HL-60 (cell line): ENCODE measurements around the gene ZMIZ1.

ENCODE experiments used
- DNase-seq, 2 experiments: peaks; one replicate each; pipeline ENCODE4 v3.0.0-alpha.2; 2010 to 2020; ENCODE audit warnings: low read depth in 1 of 2, low spot score in 1 of 2
- H3K27ac ChIP-seq: fragments of 250-450 bp; sonication (Bioruptor Pico); replicated peaks from 2 replicates; pipeline ENCODE4 v1.5.1; 2020; ENCODE audit warnings: mild to moderate bottlenecking, moderate library complexity
- H3K27me3 ChIP-seq: fragments of 250-450 bp; sonication (Bioruptor Pico); 2 replicates; pipeline ENCODE4 v1.5.1; 2021; ENCODE audit warnings: mild to moderate bottlenecking, moderate library complexity; ENCODE audit not compliant: insufficient read depth, poor library complexity, severe bottlenecking
- H3K4me3 ChIP-seq: replicated peaks from 2 replicates; pipeline ENCODE4 v1.5.1; 2011; ENCODE audit warnings: mild to moderate bottlenecking, control low read depth, low read length; ENCODE audit not compliant: insufficient read depth
- CTCF ChIP-seq: IDR thresholded peaks from one replicate; pipeline ENCODE4 v1.5.1; 2011; ENCODE audit warnings: low read length, control low read depth, inconsistent platforms; ENCODE audit not compliant: insufficient read depth
- GABPA ChIP-seq: IDR thresholded peaks from 2 replicates; pipeline ENCODE4 v1.6.1; 2012; ENCODE audit warnings: low read depth
- POLR2AphosphoS5 ChIP-seq: IDR thresholded peaks from 2 replicates; pipeline ENCODE4 v1.6.1; 2012; ENCODE audit warnings: low read depth
- REST ChIP-seq: IDR thresholded peaks from 2 replicates; pipeline ENCODE4 v1.6.1; 2012; ENCODE audit warnings: low read depth; ENCODE audit not compliant: insufficient replicate concordance
- SPI1 ChIP-seq: IDR thresholded peaks from 2 replicates; pipeline ENCODE4 v1.6.1; 2012; ENCODE audit warnings: low read depth, mild to moderate bottlenecking, borderline replicate concordance

Gene ZMIZ1

GRCh38 chr10:79246209-79246581 lies 177.4 kb downstream of the ZMIZ1 start:
- H3K27me3 ChIP-seq: no peaks in the 10 kb centered on the region
- TF ChIP-seq REST (no peak), CTCF (no peak)
- H3K27ac ChIP-seq: peak overlapping the region; percentile 84
- no peak for DNase-seq
- H3K4me3 ChIP-seq: no peak overlapping the region

GRCh38 chr10:79246606-79247275 lies 178.0 kb downstream of the ZMIZ1 start:
- Histone ChIP-seq H3K27me3 (no peaks in the 10 kb centered on the region), H3K27ac (peak overlapping the region; percentile 84), H3K4me3 (no peak overlapping the region)
- TF ChIP-seq SPI1 (no peak), REST (no peak), POLR2AphosphoS5 (0 out of 2 replicates have a peak, but pooled peaks have one; percentile 16), CTCF (no peak)
- DNase-seq: peak in 1 of 2 experiments; percentile 33

GRCh38 chr10:79247373-79248137 lies 178.8 kb downstream of the ZMIZ1 start:
- Histone ChIP-seq H3K4me3 (no peak overlapping the region), H3K27me3 (no peaks in the 10 kb centered on the region), H3K27ac (peak overlapping the region; percentile 84)
- no peak for TF ChIP-seq POLR2AphosphoS5
- no peak for TF ChIP-seq GABPA
- TF ChIP-seq SPI1: peak; percentile 62
- no peak for TF ChIP-seq REST
- peak in 1 of 2 experiments; percentile 33 for DNase-seq
